ENCODE data around the gene NEURL1. TPM values are rescaled to one million over a fixed set of nuclear protein-coding genes. Genes with fewer than 3 reads are reported as not detected.

Gene NEURL1
- total RNA-seq, 1 experiment from 2014 or later, result 4.8 TPM

- no peaks in the 10 kb centered on the region for H3K9me3 ChIP-seq (ENCODE audit: insufficient read depth, low read depth)
- H3K9me2 ChIP-seq (ENCODE audit: insufficient read depth), result no peaks in the 10 kb centered on the region
- no peak overlapping the region for H3K27ac ChIP-seq
- no peak overlapping the region for H3K4me2 ChIP-seq
- intact Hi-C loops (cut with micrococcal nuclease; ENCODE audit: unreplicated experiment), result no loop called here
- no peaks in the 10 kb centered on the region for H3K36me3 ChIP-seq (ENCODE audit: low read depth)
- POLR2A ChIA-PET (ENCODE audit: unreplicated experiment), result no interaction called here
- no peaks in the 10 kb centered on the region for H3K27me3 ChIP-seq (ENCODE audit: insufficient read depth, low read depth)
- no peak for DNase-seq
- BruUV-seq (replicated peaks), result no TSS peak
- TF ChIP-seq CTCF (conservative IDR thresholded peaks at IDR 0.05) (no peak), EZH2 (IDR thresholded peaks at IDR 0.05; ENCODE audit: low read depth) (no peak)
- H3K4me3 ChIP-seq, result no peak overlapping the region
- no peaks in the 10 kb centered on the region; the same call in 1 of the 2 replicates for H3F3A ChIP-seq (ENCODE audit: insufficient read depth, low read depth)
- no peaks in the 10 kb centered on the region for H4K20me1 ChIP-seq (ENCODE audit: insufficient read depth)
- H3K79me2 ChIP-seq (ENCODE audit: low read depth), result no peaks in the 10 kb centered on the region
- CTCF ChIA-PET, result no interaction called here
- H2AFZ ChIP-seq, result no peak overlapping the region
- peaks cover 10% of the 10 kb centered on the region for H3K4me1 ChIP-seq (replicated peaks; ENCODE audit: insufficient read depth)
These were observed 76.4 kb downstream of the NEURL1 start for GRCh38 chr10:103569896-103570295.

- no peaks in the 10 kb centered on the region; the same call in 1 of the 2 replicates for H3F3A ChIP-seq (ENCODE audit: insufficient read depth, low read depth)
- no peak overlapping the region for H2AFZ ChIP-seq
- no peak overlapping the region for H3K27ac ChIP-seq
- H3K9me3 ChIP-seq (ENCODE audit: insufficient read depth, low read depth), result no peaks in the 10 kb centered on the region
- POLR2A ChIA-PET (ENCODE audit: unreplicated experiment), result no interaction called here
- no peaks in the 10 kb centered on the region for H3K79me2 ChIP-seq (ENCODE audit: low read depth)
- no peak for TF ChIP-seq EZH2 (IDR thresholded peaks at IDR 0.05; ENCODE audit: low read depth)
- TF ChIP-seq CTCF (conservative IDR thresholded peaks at IDR 0.05), result no peak
- no peak overlapping the region for H3K4me2 ChIP-seq
- H3K36me3 ChIP-seq (ENCODE audit: low read depth), result no peaks in the 10 kb centered on the region
- no peaks in the 10 kb centered on the region for H3K27me3 ChIP-seq (ENCODE audit: insufficient read depth, low read depth)
- H3K4me3 ChIP-seq, result no peak overlapping the region
- H4K20me1 ChIP-seq (ENCODE audit: insufficient read depth), result no peaks in the 10 kb centered on the region
- CTCF ChIA-PET, result no interaction called here
- no TSS peak for BruUV-seq (replicated peaks)
- no peak for DNase-seq
- no peaks in the 10 kb centered on the region for H3K9me2 ChIP-seq (ENCODE audit: insufficient read depth)
- peaks cover 10% of the 10 kb centered on the region for H3K4me1 ChIP-seq (replicated peaks; ENCODE audit: insufficient read depth)
- intact Hi-C loops (cut with micrococcal nuclease; ENCODE audit: unreplicated experiment), result no loop called here
These were observed 77.5 kb downstream of the NEURL1 start for GRCh38 chr10:103570844-103571655.

GRCh38 chr10:103571656-103571975 lies 78.1 kb downstream of the NEURL1 start:
- CTCF ChIA-PET, result no interaction called here
- Histone ChIP-seq H3K27me3 (ENCODE audit: insufficient read depth, low read depth) (no peaks in the 10 kb centered on the region), H3K79me2 (ENCODE audit: low read depth) (no peaks in the 10 kb centered on the region), H3F3A (ENCODE audit: insufficient read depth, low read depth) (no peaks in the 10 kb centered on the region; the same call in 1 of the 2 replicates), H3K4me2 (no peak overlapping the region), H2AFZ (no peak overlapping the region), H3K9me3 (ENCODE audit: insufficient read depth, low read depth) (no peaks in the 10 kb centered on the region), H4K20me1 (ENCODE audit: insufficient read depth) (no peaks in the 10 kb centered on the region), H3K4me1 (replicated peaks; ENCODE audit: insufficient read depth) (peaks cover 10% of the 10 kb centered on the region), H3K9me2 (ENCODE audit: insufficient read depth) (no peaks in the 10 kb centered on the region), H3K4me3 (no peak overlapping the region), H3K27ac (no peak overlapping the region), H3K36me3 (ENCODE audit: low read depth) (no peaks in the 10 kb centered on the region)
- no peak for TF ChIP-seq CTCF (conservative IDR thresholded peaks at IDR 0.05)
- TF ChIP-seq EZH2 (IDR thresholded peaks at IDR 0.05; ENCODE audit: low read depth), result no peak
- BruUV-seq (replicated peaks), result no TSS peak
- intact Hi-C loops (cut with micrococcal nuclease; ENCODE audit: unreplicated experiment), result no loop called here
- no peak for DNase-seq
- POLR2A ChIA-PET (ENCODE audit: unreplicated experiment), result no interaction called here
